Endodermal cell (in vitro differentiated cells): ENCODE measurements around the gene PRR35. TPM values are rescaled to one million over a fixed set of nuclear protein-coding genes. Genes with fewer than 3 reads are reported as not detected.

Source experiments
- DNase-seq: peaks from one replicate; pipeline ENCODE4 v3.0.0-alpha.2; 2017
- H3K27ac ChIP-seq: 2 replicates; pipeline ENCODE4 v1.5.1; 2013; ENCODE audit warnings: mild to moderate bottlenecking, low read depth, low read length, moderate library complexity
- H3K27me3 ChIP-seq: 2 replicates; pipeline ENCODE4 v1.6.1; 2013; ENCODE audit warnings: mild to moderate bottlenecking, low read length, moderate library complexity; ENCODE audit not compliant: insufficient read depth, control insufficient read depth, poor library complexity, severe bottlenecking
- H3K36me3 ChIP-seq: 2 replicates; pipeline ENCODE4 v1.7.0; 2013; ENCODE audit warnings: mild to moderate bottlenecking, low read length, moderate library complexity; ENCODE audit not compliant: control insufficient read depth, insufficient read depth
- H3K4me1 ChIP-seq: one replicate; pipeline ENCODE4 v1.7.0; 2013; ENCODE audit warnings: low read length; ENCODE audit not compliant: control insufficient read depth, insufficient read depth
- H3K4me3 ChIP-seq: 2 replicates; pipeline ENCODE4 v1.5.1; 2013; ENCODE audit warnings: mild to moderate bottlenecking, low read length, moderate library complexity
- H3K9ac ChIP-seq: 2 replicates; pipeline ENCODE4 v1.6.1; 2013; ENCODE audit warnings: mild to moderate bottlenecking, low read length, moderate library complexity; ENCODE audit not compliant: poor library complexity, severe bottlenecking; ENCODE audit errors: extremely low read depth
- H3K9me3 ChIP-seq: 2 replicates; pipeline ENCODE4 v1.6.1; 2013; ENCODE audit warnings: mild to moderate bottlenecking, low read length, moderate library complexity; ENCODE audit not compliant: control insufficient read depth
- H3K27ac Mint-ChIP-seq: 2 replicates; pipeline ENCODE4 v1.8.0; 2020; ENCODE audit warnings: mixed read lengths
- H3K27me3 Mint-ChIP-seq: 2 replicates; pipeline ENCODE4 v1.8.0; 2021; ENCODE audit warnings: mild to moderate bottlenecking, mixed read lengths; ENCODE audit not compliant: insufficient read depth
- H3K36me3 Mint-ChIP-seq: 2 replicates; pipeline ENCODE4 v1.8.0; 2020; ENCODE audit warnings: low read depth, mixed read lengths
- H3K4me1 Mint-ChIP-seq: 2 replicates; pipeline ENCODE4 v1.8.0; 2020; ENCODE audit warnings: mixed read lengths
- H3K4me3 Mint-ChIP-seq: 2 replicates; pipeline ENCODE4 v1.8.0; 2020; ENCODE audit warnings: mild to moderate bottlenecking, moderate library complexity, mixed read lengths
- H3K9me3 Mint-ChIP-seq: 2 replicates; pipeline ENCODE4 v1.8.0; 2020; ENCODE audit warnings: mild to moderate bottlenecking, mixed read lengths
- CTCF ChIP-seq: fragments of 200-600 bp; sonication (generic); conservative IDR thresholded peaks from 2 replicates; pipeline ENCODE4 v1.5.0; 2021; ENCODE audit warnings: antibody characterized with exemption, mild to moderate bottlenecking
- WGBS, 2 experiments: methylation state at CpG; one replicate each; pipeline versions ENCODE4 v1.1.5 to v1.1.7; 2013; ENCODE audit warnings: missing lambda C conversion rate in 2 of 2, mixed read lengths in 1 of 2; ENCODE audit not compliant: insufficient coverage in 1 of 2, insufficient read length in 1 of 2; 5-methylcytosine and 5-hydroxymethylcytosine counted together
- long read RNA-seq, 4 experiments: library from polyadenylated mRNA in 2 of 4; library from RNA in 1 of 4; library from capped mRNA in 1 of 4; stranded (forward) in 3 of 4; unstranded in 1 of 4; transcript quantifications; one replicate each; pipeline ENCODE4 v2.0.0, GENCODE V29; 2020 to 2021; ENCODE audit warnings: inconsistent platforms in 1 of 4
- polyA plus RNA-seq, 2 experiments: library from polyadenylated mRNA; stranded (reverse); fragments of 50-300 nt; gene quantifications; one replicate each; pipeline ENCODE4 v1.2.3, GENCODE V29; 2013
- total RNA-seq, 2 donors: library from RNA; stranded (reverse); fragmentation: NEBNext Ultra II Directional in 1 of 2; extraction: Animal tissue kit (Norgen Biotek cat#: 25700) in 1 of 2; gene quantifications; 2 replicates in 1 of 2; 3 replicates in 1 of 2; pipeline ENCODE4 v1.2.1, GENCODE V29; 2021

PRR35 gene
- total RNA-seq = under 1 TPM; 0.29 to 0.62 TPM
- 0.18 TPM for polyA plus RNA-seq (2013, experiment 1 of 2)
- polyA plus RNA-seq (2013, experiment 2 of 2) = 0.12 TPM
- long read RNA-seq, experiment 1 = 0 reads
- long read RNA-seq, experiment 2 = 0 reads
- long read RNA-seq, experiment 3 = 0 reads
- long read RNA-seq, experiment 4 = 0 reads

DNA sequence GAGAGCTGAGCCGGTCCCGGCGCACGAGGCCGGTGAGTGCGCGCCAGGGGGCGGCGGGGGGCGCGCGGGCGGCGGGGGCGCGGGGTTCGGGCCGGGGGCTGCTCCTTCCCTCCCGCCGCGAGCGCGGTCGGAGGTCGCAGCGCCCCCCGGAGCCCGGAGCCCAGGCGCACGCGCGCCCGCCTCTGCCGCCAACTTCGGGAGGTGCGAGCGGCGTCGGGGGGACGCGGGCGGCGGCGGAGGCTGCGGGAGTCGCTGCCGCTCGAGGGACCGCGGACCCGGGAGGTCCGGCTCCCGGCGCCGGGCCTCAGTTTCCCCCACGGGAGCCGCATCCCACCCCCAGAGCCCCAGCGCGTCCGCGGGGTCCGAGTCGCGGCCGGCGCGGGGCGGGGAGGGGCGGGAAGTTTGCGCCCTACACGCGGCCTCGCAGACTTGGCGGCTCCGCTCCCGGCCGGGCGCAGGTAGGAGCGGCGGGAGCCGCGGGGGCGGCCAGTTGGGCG lies at the start of gene PRR35:
Gene PRR35 (plus strand): TSS at position 191 of the 497 bp plus-strand sequence. CDS start 2,901 bp downstream, outside the sequence.
- no peak within 1 kb of the TSS for H3K27ac ChIP-seq
- Mint-ChIP-seq H3K9me3 (no peaks in the 10 kb centered on the region), H3K36me3 (no peaks in the 10 kb centered on the region), H3K27me3 (peaks cover 30% of the 10 kb centered on the region), H3K4me3 (peak within 1 kb of the TSS; percentile 39), H3K4me1 (no peaks in the 10 kb centered on the region), H3K27ac (no peak within 1 kb of the TSS)
- H3K27me3 ChIP-seq = peaks cover 45% of the 10 kb centered on the region
- H3K36me3 ChIP-seq = no peaks in the 10 kb centered on the region
- H3K4me1 ChIP-seq = no peaks in the 10 kb centered on the region
- WGBS, 2 experiments = 2% methylated on average over 10 to 84 of the region's 84 CpGs
- TF ChIP-seq CTCF = no peak
- no peak within 1 kb of the TSS for H3K4me3 ChIP-seq
- DNase-seq = no peak
- no peaks in the 10 kb centered on the region for H3K9me3 ChIP-seq
- no peak within 1 kb of the TSS for H3K9ac ChIP-seq

- Histone ChIP-seq H3K9me3 (no peaks in the 10 kb centered on the region), H3K9ac (no peak overlapping the region), H3K36me3 (peaks cover 15% of the 10 kb centered on the region), H3K27me3 (no peaks in the 10 kb centered on the region), H3K4me1 (no peaks in the 10 kb centered on the region), H3K4me3 (no peak overlapping the region), H3K27ac (no peak overlapping the region)
- Mint-ChIP-seq H3K4me1 (no peaks in the 10 kb centered on the region), H3K36me3 (peaks cover 35% of the 10 kb centered on the region), H3K27me3 (no peaks in the 10 kb centered on the region), H3K27ac (no peak overlapping the region), H3K9me3 (no peaks in the 10 kb centered on the region), H3K4me3 (no peak overlapping the region)
- DNase-seq = no peak
- TF ChIP-seq CTCF = no peak
- 92 to 97% methylated on average over 5 to 6 of the region's 6 CpGs for WGBS, 2 experiments
Observed at GRCh38 chr16:512802-513201, 47.4 kb upstream of the PRR35 start.

DNA sequence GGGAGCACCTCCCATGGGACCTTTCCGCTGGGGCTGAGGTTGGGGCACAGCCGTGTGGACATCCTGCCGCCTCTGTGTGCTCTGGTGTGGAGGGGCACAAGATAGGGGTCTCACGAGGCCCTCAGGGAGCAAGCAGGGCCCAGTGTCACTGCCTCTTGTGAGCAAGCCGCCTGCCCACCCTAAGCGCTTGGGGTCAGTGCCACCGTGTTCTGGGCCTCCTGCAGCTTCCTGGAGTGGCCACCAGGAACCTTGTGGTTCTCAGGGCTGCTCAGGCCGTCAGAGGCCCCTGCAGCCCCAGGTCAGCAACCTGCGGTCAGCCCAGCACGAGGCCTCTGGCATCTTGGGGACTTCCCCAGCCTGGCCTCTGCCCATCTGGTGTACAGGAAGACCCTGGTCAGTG lies 46.2 kb upstream of the PRR35 start:
- Mint-ChIP-seq H3K4me1 (no peaks in the 10 kb centered on the region), H3K36me3 (peaks cover 32% of the 10 kb centered on the region), H3K9me3 (no peaks in the 10 kb centered on the region), H3K27me3 (no peaks in the 10 kb centered on the region), H3K4me3 (no peak overlapping the region), H3K27ac (no peak overlapping the region)
- Histone ChIP-seq H3K27me3 (no peaks in the 10 kb centered on the region), H3K27ac (no peak overlapping the region), H3K9ac (no peak overlapping the region), H3K9me3 (no peaks in the 10 kb centered on the region), H3K4me1 (no peaks in the 10 kb centered on the region), H3K36me3 (peaks cover 15% of the 10 kb centered on the region), H3K4me3 (no peak overlapping the region)
- WGBS, 2 experiments = 91 to 93% methylated on average over 7 to 10 of the region's 10 CpGs
- no peak for TF ChIP-seq CTCF
- DNase-seq = no peak
